ENCODE results near the gene PRKAB1. TPM values are rescaled to one million over a fixed set of nuclear protein-coding genes. Genes with fewer than 3 reads are reported as not detected.

PRKAB1 gene
- polyA plus RNA-seq, 1 donor, result 45.1 TPM

DNA sequence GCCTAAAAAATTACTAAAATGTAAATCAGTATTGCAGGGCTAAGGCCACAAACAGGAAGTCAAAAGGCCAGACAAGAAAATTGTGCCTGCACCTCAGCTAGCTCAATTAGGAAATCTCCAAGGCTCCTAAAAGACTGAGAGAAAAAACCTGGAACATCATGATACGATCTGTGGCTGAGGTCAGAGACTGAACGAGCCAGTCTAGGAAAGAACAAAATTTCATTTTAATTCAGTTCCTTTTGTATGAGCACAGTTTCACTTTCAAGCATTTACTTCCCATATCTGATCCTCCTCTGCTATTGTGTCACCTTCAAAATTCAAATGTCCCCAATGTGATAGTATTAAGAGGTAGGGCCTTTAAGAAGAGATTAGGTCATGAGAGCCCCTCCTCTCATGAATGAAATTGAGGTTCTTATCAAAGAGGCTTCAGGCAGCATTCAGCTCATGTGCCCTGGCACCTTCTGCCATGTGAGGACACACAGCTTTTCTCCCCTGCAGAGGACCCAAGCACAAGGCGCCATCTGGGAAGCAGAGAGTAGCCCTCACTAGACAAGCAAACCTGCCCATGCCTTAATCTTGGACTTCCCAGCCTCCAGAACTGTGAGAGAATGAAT is 14.8 kb downstream of the PRKAB1 start:
- WGBS (ENCODE audit: insufficient coverage, low lambda C conversion rate), result no CpG with 5 or more reads among the region's 3 CpGs
- Histone ChIP-seq H3K4me3 (ENCODE audit: low read length) (no peak overlapping the region), H3K27me3 (ENCODE audit: control insufficient read depth, insufficient read depth, low read length) (no peaks in the 10 kb centered on the region), H3K9me3 (ENCODE audit: control insufficient read depth, low read depth, low read length) (no peaks in the 10 kb centered on the region), H3K27ac (ENCODE audit: low read length) (peak overlapping the region; percentile 84), H3K36me3 (ENCODE audit: control insufficient read depth, insufficient read depth, low read length) (peaks cover 43% of the 10 kb centered on the region), H3K4me1 (ENCODE audit: control insufficient read depth, insufficient read depth, low read length) (peaks cover 67% of the 10 kb centered on the region)
- peak in 1 of 2 donors; percentile 57 for DNase-seq

DNA sequence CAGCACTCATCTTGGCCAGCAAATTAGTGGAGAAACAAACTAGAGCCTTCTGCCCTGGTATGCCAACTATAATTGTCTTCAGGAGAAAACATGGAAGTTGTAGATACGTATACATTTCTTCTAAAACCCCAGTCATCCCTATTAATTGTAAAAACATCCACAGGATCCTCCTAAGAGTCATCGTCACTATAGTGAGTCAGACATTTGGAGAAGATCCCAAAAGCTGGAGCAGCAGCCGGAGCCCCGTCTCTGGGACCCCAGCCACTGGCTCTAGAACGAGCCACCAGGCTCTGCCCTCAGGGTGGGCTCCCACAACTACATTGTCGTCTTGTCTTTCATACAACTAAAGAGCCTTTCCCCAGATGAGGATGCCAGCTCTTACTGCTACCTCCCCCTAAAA is 15.5 kb downstream of the PRKAB1 start:
- H3K27me3 ChIP-seq (ENCODE audit: control insufficient read depth, insufficient read depth, low read length), result no peaks in the 10 kb centered on the region
- no peak for DNase-seq
- peaks cover 67% of the 10 kb centered on the region for H3K4me1 ChIP-seq (ENCODE audit: control insufficient read depth, insufficient read depth, low read length)
- H3K4me3 ChIP-seq (ENCODE audit: low read length), result no peak overlapping the region
- no CpG with 5 or more reads among the region's 6 CpGs for WGBS (ENCODE audit: insufficient coverage, low lambda C conversion rate)
- peaks cover 36% of the 10 kb centered on the region for H3K36me3 ChIP-seq (ENCODE audit: control insufficient read depth, insufficient read depth, low read length)
- H3K27ac ChIP-seq (ENCODE audit: low read length), result peak overlapping the region; percentile 84
- H3K9me3 ChIP-seq (ENCODE audit: control insufficient read depth, low read depth, low read length), result no peaks in the 10 kb centered on the region

DNA sequence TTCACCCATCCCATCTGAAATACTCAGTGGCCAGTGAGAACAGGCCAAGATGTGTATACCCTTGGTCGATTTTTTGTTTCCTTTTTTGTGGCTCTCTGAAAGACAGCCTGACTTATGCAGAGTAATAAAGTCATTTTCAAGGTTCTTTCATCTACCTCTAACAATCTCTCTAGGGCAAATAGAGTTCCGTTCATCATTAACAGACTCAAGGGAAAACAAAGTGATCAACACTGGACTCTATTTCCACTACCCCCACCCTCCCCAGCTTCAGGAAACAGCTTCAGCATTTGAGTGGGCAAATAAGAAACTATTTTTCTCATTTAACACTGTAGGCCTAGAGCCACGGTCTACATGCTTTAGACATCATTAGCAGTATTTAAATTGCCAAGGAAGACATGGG is 15.9 kb downstream of the PRKAB1 start:
- WGBS (ENCODE audit: insufficient coverage, low lambda C conversion rate), result no CpG with 5 or more reads among the region's 3 CpGs
- peak; percentile 71 to 87 for DNase-seq
- Histone ChIP-seq H3K4me3 (ENCODE audit: low read length) (no peak overlapping the region), H3K9me3 (ENCODE audit: control insufficient read depth, low read depth, low read length) (no peaks in the 10 kb centered on the region), H3K27ac (ENCODE audit: low read length) (peak overlapping the region; percentile 84), H3K4me1 (ENCODE audit: control insufficient read depth, insufficient read depth, low read length) (peaks cover 67% of the 10 kb centered on the region), H3K27me3 (ENCODE audit: control insufficient read depth, insufficient read depth, low read length) (no peaks in the 10 kb centered on the region), H3K36me3 (ENCODE audit: control insufficient read depth, insufficient read depth, low read length) (peaks cover 32% of the 10 kb centered on the region)

DNA sequence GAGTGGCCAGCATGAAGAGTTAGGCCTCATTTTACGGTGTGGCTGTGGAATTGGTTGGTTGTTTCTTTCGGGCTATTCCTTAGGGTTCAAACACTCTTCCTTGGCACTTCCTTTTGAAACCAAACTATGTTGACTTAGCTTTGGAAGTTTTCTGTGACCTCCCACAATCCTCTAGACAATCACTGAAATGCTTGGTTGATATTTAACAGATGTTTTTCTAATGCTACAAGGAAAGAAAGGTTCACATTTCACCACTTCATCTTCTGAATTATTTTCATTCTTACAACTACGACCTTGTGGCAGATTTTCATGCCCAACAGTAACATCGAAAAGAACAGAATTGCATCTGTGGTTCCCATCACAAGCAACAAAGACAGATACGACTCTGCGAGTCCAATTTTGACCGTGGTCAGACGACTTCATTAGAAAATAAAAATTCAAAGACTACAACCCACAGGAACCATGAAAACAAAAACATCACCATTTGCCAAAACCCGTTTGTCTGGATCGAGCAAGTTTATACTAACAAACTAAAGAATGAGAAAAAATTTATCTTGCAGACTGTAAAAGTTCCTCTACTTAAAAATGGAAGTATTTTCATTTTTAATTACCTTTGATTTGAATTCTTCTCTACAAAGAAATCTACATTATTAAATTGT is 16.9 kb downstream of the PRKAB1 start:
- Histone ChIP-seq H3K36me3 (ENCODE audit: control insufficient read depth, insufficient read depth, low read length) (peaks cover 22% of the 10 kb centered on the region), H3K27ac (ENCODE audit: low read length) (peak overlapping the region; percentile 84), H3K9me3 (ENCODE audit: control insufficient read depth, low read depth, low read length) (no peaks in the 10 kb centered on the region), H3K27me3 (ENCODE audit: control insufficient read depth, insufficient read depth, low read length) (no peaks in the 10 kb centered on the region), H3K4me3 (ENCODE audit: low read length) (no peak overlapping the region), H3K4me1 (ENCODE audit: control insufficient read depth, insufficient read depth, low read length) (peaks cover 60% of the 10 kb centered on the region)
- 76% methylated on average over 3 of the region's 10 CpGs for WGBS (ENCODE audit: insufficient coverage, low lambda C conversion rate)
- DNase-seq, result peak in 1 of 2 donors; percentile 52

DNA sequence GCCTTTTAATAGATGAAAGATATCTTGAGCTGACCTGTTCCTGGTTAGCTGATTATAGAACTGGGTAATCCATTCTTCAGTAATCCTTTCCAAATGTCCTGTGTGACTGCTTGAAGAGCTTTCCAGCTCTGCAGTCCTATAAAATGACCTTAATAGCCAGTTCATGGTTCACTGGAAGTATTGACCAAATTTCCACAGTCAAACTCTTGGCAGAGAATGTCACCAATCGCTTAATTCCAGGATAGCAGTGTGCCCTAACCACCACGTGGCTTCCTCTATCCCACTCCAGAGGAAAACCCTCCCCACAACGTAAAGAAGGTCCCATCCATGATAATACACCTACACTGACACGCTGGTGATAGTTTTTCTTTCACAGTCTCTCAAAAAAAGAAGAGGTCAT is 17.4 kb downstream of the PRKAB1 start:
- DNase-seq, result no peak
- H3K27me3 ChIP-seq (ENCODE audit: control insufficient read depth, insufficient read depth, low read length), result no peaks in the 10 kb centered on the region
- no peaks in the 10 kb centered on the region for H3K9me3 ChIP-seq (ENCODE audit: control insufficient read depth, low read depth, low read length)
- H3K27ac ChIP-seq (ENCODE audit: low read length), result peak overlapping the region; percentile 84
- WGBS (ENCODE audit: insufficient coverage, low lambda C conversion rate), result 60% methylated on average over 1 of the region's 4 CpGs
- no peak overlapping the region for H3K4me3 ChIP-seq (ENCODE audit: low read length)
- peaks cover 55% of the 10 kb centered on the region for H3K4me1 ChIP-seq (ENCODE audit: control insufficient read depth, insufficient read depth, low read length)
- peaks cover 17% of the 10 kb centered on the region for H3K36me3 ChIP-seq (ENCODE audit: control insufficient read depth, insufficient read depth, low read length)

DNA sequence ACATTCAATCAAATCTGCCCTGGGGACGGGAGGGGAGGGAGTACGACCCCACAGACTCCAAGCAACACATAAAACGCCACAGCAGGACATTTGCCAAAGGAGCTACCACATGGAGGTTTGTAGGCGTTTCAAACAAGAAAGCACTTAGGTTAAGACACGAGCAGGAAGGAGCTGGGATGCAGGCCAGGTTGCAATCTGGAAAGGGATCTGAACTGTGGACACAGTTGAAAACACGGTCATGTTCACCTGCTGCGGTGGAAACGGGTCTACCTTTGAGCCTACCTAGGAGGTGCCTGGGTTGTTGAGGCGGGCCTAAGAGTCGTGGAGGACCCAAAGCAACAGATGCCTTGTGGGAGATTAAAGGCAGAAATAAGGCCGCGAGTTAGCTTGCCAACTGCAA is 18.4 kb downstream of the PRKAB1 start:
- no peak overlapping the region for H3K27ac ChIP-seq (ENCODE audit: low read length)
- peak in 1 of 2 donors; percentile 46 for DNase-seq
- H3K36me3 ChIP-seq (ENCODE audit: control insufficient read depth, insufficient read depth, low read length), result peaks cover 8% of the 10 kb centered on the region
- no peaks in the 10 kb centered on the region for H3K27me3 ChIP-seq (ENCODE audit: control insufficient read depth, insufficient read depth, low read length)
- H3K9me3 ChIP-seq (ENCODE audit: control insufficient read depth, low read depth, low read length), result no peaks in the 10 kb centered on the region
- 100% methylated on average over 1 of the region's 12 CpGs for WGBS (ENCODE audit: insufficient coverage, low lambda C conversion rate)
- H3K4me3 ChIP-seq (ENCODE audit: low read length), result no peak overlapping the region
- H3K4me1 ChIP-seq (ENCODE audit: control insufficient read depth, insufficient read depth, low read length), result peaks cover 54% of the 10 kb centered on the region

DNA sequence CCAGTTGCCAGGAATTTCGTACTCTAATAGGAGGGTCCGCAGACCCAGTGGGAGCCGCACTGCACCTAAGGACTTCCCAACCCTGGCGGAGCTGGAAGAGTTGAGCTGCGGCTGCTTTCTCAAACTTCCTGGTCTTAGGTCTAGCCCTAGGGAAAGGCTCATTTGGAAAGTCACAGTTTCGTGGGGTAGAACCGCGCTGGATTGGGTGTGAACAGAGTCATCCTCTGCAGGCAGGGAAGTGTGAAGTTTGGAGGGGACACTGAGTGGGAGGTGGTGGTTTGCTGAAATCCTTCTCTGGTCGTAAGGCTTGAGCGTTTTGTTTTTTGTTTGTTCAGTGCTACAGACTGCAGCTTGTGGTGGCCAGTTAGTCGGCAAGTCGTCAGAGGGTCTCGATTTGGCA is 18.8 kb downstream of the PRKAB1 start:
- Histone ChIP-seq H3K27ac (ENCODE audit: low read length) (no peak overlapping the region), H3K27me3 (ENCODE audit: control insufficient read depth, insufficient read depth, low read length) (no peaks in the 10 kb centered on the region)
- WGBS (ENCODE audit: insufficient coverage, low lambda C conversion rate), result no CpG with 5 or more reads among the region's 13 CpGs

DNA sequence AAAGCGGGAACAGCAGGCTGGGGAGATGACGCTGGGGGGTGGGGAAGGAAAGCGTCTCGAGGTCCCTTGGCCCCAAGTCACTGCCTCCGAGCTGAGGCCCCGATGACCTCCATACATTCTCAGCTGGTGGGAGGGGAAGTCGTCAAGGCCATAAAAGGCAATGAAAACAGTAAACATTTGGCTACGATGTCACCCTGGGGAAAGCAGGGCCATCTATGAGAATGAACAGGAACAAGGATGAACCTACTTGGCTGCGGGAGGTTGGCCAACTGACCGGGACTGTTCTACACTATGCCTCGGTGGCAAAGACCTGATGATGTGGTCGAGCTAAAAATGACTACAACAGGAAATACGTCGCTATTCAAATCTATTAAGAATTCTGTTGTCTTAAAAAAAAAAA is 19.5 kb downstream of the PRKAB1 start:
- H3K4me1 ChIP-seq (ENCODE audit: control insufficient read depth, insufficient read depth, low read length), result peaks cover 54% of the 10 kb centered on the region
- no peak overlapping the region for H3K27ac ChIP-seq (ENCODE audit: low read length)
- no peaks in the 10 kb centered on the region for H3K36me3 ChIP-seq (ENCODE audit: control insufficient read depth, insufficient read depth, low read length)
- no peak overlapping the region for H3K4me3 ChIP-seq (ENCODE audit: low read length)
- WGBS (ENCODE audit: insufficient coverage, low lambda C conversion rate), result 100% methylated on average over 3 of the region's 14 CpGs
- H3K9me3 ChIP-seq (ENCODE audit: control insufficient read depth, low read depth, low read length), result no peaks in the 10 kb centered on the region
- H3K27me3 ChIP-seq (ENCODE audit: control insufficient read depth, insufficient read depth, low read length), result no peaks in the 10 kb centered on the region
- DNase-seq, result no peak

More for the DNA sequence above, 18.8 kb downstream of the PRKAB1 start:
- Histone ChIP-seq H3K9me3 (ENCODE audit: control insufficient read depth, low read depth, low read length) (no peaks in the 10 kb centered on the region), H3K4me1 (ENCODE audit: control insufficient read depth, insufficient read depth, low read length) (peaks cover 54% of the 10 kb centered on the region), H3K4me3 (ENCODE audit: low read length) (no peak overlapping the region), H3K36me3 (ENCODE audit: control insufficient read depth, insufficient read depth, low read length) (peaks cover 4% of the 10 kb centered on the region)
- DNase-seq, result no peak

DNA sequence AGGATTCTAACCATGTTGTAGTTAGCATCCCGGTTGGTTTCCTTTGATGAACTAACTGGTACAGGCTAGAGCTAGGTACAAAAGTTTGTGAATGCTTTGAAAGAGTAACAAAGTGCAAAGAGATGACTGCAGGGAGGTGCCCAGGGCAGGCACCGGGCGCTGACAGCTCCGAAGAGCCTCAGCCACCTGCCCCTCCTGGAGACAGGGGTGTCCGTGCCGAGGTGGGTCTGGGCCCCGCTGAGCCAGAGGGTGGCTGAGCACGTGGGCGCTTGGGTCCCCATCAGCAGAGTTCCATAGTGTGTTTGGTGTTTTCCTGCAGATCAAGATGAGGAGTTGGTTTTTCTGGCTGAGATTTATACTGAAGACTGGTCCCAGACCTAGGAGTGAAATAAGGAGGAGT is 19.9 kb downstream of the PRKAB1 start:
- Histone ChIP-seq H3K27ac (ENCODE audit: low read length) (no peak overlapping the region), H3K9me3 (ENCODE audit: control insufficient read depth, low read depth, low read length) (no peaks in the 10 kb centered on the region), H3K4me1 (ENCODE audit: control insufficient read depth, insufficient read depth, low read length) (peaks cover 53% of the 10 kb centered on the region), H3K27me3 (ENCODE audit: control insufficient read depth, insufficient read depth, low read length) (no peaks in the 10 kb centered on the region), H3K36me3 (ENCODE audit: control insufficient read depth, insufficient read depth, low read length) (no peaks in the 10 kb centered on the region), H3K4me3 (ENCODE audit: low read length) (no peak overlapping the region)
- no CpG with 5 or more reads among the region's 9 CpGs for whole genome bisulfite sequencing (ENCODE audit: insufficient coverage, low lambda C conversion rate)
- no peak for DNase-seq

GRCh38 chr12:119689935-119690500 is 22.1 kb downstream of the PRKAB1 start:
- H3K4me3 ChIP-seq (ENCODE audit: low read length), result no peak overlapping the region
- no peaks in the 10 kb centered on the region for H3K36me3 ChIP-seq (ENCODE audit: control insufficient read depth, insufficient read depth, low read length)
- peaks cover 53% of the 10 kb centered on the region for H3K4me1 ChIP-seq (ENCODE audit: control insufficient read depth, insufficient read depth, low read length)
- no peak for DNase-seq
- no CpG with 5 or more reads among the region's 38 CpGs for WGBS (ENCODE audit: insufficient coverage, low lambda C conversion rate)
- no peaks in the 10 kb centered on the region for H3K27me3 ChIP-seq (ENCODE audit: control insufficient read depth, insufficient read depth, low read length)
- no peak overlapping the region for H3K27ac ChIP-seq (ENCODE audit: low read length)
- no peaks in the 10 kb centered on the region for H3K9me3 ChIP-seq (ENCODE audit: control insufficient read depth, low read depth, low read length)

Data from large intestine (tissue), 3 donors.